ENCODE measurements around the gene ARID3A.

Gene ARID3A

GRCh38 chr19:995051-995827, 69.4 kb downstream of the ARID3A start:
- H3K4me1 ChIP-seq (ENCODE audit: control insufficient read depth, insufficient read depth, low read length) = peaks cover 18% of the 10 kb centered on the region
- no peaks in the 10 kb centered on the region for H3K9me3 ChIP-seq (ENCODE audit: control insufficient read depth, insufficient read depth, low read depth, low read length)
- peaks cover 18% of the 10 kb centered on the region for H3K36me3 ChIP-seq (ENCODE audit: control insufficient read depth, insufficient read depth, low read length)
- no peak overlapping the region for H3K4me3 ChIP-seq (ENCODE audit: low read depth, low read length)
- no peak overlapping the region for H3K27ac ChIP-seq (ENCODE audit: low read depth, low read length)
- H3K9ac ChIP-seq (ENCODE audit: low read length) = no peak overlapping the region
- peaks cover 45% of the 10 kb centered on the region for H3K27me3 ChIP-seq (ENCODE audit: control insufficient read depth, insufficient read depth, low read length)

- H3K4me3 ChIP-seq (ENCODE audit: low read depth, low read length) = peak overlapping the region; percentile 22; the same call in 1 of the 2 replicates
- no peak overlapping the region for H3K9ac ChIP-seq (ENCODE audit: low read length)
- H3K9me3 ChIP-seq (ENCODE audit: control insufficient read depth, insufficient read depth, low read depth, low read length) = no peaks in the 10 kb centered on the region
- H3K36me3 ChIP-seq (ENCODE audit: control insufficient read depth, insufficient read depth, low read length) = peaks cover 10% of the 10 kb centered on the region
- H3K27me3 ChIP-seq (ENCODE audit: control insufficient read depth, insufficient read depth, low read length) = peaks cover 53% of the 10 kb centered on the region
- peaks cover 9% of the 10 kb centered on the region for H3K4me1 ChIP-seq (ENCODE audit: control insufficient read depth, insufficient read depth, low read length)
- H3K27ac ChIP-seq (ENCODE audit: low read depth, low read length) = no peak overlapping the region
Observed at GRCh38 chr19:996051-996838, 70.4 kb downstream of the ARID3A start.

DNA sequence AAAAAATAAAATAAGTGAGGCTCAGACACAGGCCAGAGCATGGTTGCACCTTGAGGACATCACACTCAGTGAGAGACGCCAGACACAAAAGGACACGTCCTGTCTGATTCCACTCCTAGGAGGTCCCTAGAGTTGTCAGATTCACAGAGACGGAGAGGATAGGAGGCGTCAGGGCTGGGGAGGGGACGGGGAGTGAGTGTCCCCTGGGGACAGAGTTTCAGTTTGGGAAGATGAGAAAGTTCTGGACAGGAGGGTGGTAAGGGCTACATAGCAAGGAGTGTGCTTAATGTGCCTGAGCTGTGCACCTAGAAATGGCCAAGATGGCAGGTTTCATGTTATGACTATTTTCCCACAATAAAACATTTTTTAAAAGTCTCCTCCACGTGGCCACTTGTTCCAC, 72.2 kb downstream of the ARID3A start:
- H3K4me3 ChIP-seq (ENCODE audit: low read depth, low read length) = no peak overlapping the region
- no peak overlapping the region for H3K9ac ChIP-seq (ENCODE audit: low read length)
- H3K36me3 ChIP-seq (ENCODE audit: control insufficient read depth, insufficient read depth, low read length) = peaks cover 7% of the 10 kb centered on the region
- peaks cover 9% of the 10 kb centered on the region for H3K4me1 ChIP-seq (ENCODE audit: control insufficient read depth, insufficient read depth, low read length)
- no peaks in the 10 kb centered on the region for H3K9me3 ChIP-seq (ENCODE audit: control insufficient read depth, insufficient read depth, low read depth, low read length)
- peaks cover 62% of the 10 kb centered on the region for H3K27me3 ChIP-seq (ENCODE audit: control insufficient read depth, insufficient read depth, low read length)
- no peak overlapping the region for H3K27ac ChIP-seq (ENCODE audit: low read depth, low read length)

DNA sequence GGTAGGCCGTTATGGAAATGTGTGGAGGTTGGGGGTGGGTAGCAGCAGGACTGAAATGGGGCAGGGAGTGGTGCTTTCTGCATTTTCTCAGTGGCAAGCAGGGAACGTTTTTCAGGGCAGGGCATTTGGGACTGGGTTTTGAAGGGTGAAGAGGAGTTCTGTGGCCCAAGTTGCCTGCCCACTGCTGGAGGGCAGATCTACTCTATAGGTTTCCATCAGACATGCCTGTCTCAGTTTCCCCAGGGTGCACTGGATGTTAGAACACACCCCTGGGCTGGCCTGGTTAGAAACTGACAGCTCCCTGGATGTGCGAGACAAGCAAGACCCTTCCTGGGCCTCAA, 73.5 kb downstream of the ARID3A start:
- Histone ChIP-seq H3K9ac (ENCODE audit: low read length) (no peak overlapping the region), H3K27me3 (ENCODE audit: control insufficient read depth, insufficient read depth, low read length) (peaks cover 68% of the 10 kb centered on the region), H3K36me3 (ENCODE audit: control insufficient read depth, insufficient read depth, low read length) (no peaks in the 10 kb centered on the region; the same call in 1 of the 2 replicates), H3K27ac (ENCODE audit: low read depth, low read length) (no peak overlapping the region), H3K4me3 (ENCODE audit: low read depth, low read length) (no peak overlapping the region), H3K4me1 (ENCODE audit: control insufficient read depth, insufficient read depth, low read length) (peaks cover 9% of the 10 kb centered on the region), H3K9me3 (ENCODE audit: control insufficient read depth, insufficient read depth, low read depth, low read length) (no peaks in the 10 kb centered on the region)

GRCh38 chr19:1000095-1000494, 74.3 kb downstream of the ARID3A start, which contains the start of gene GRIN3B:
Gene GRIN3B (plus strand): TSS chr19:1000419. CDS start chr19:1000438, 19 bp downstream.
- Histone ChIP-seq H3K9ac (ENCODE audit: low read length) (no peak within 1 kb of the TSS), H3K27me3 (ENCODE audit: control insufficient read depth, insufficient read depth, low read length) (peaks cover 68% of the 10 kb centered on the region), H3K36me3 (ENCODE audit: control insufficient read depth, insufficient read depth, low read length) (no peaks in the 10 kb centered on the region; the same call in 1 of the 2 replicates), H3K27ac (ENCODE audit: low read depth, low read length) (no peak within 1 kb of the TSS), H3K4me3 (ENCODE audit: low read depth, low read length) (peak within 1 kb of the TSS; percentile 67), H3K4me1 (ENCODE audit: control insufficient read depth, insufficient read depth, low read length) (peaks cover 9% of the 10 kb centered on the region), H3K9me3 (ENCODE audit: control insufficient read depth, insufficient read depth, low read depth, low read length) (no peaks in the 10 kb centered on the region)

- no peak overlapping the region for H3K9ac ChIP-seq (ENCODE audit: low read length)
- peak overlapping the region; percentile 60 for H3K4me3 ChIP-seq (ENCODE audit: low read depth, low read length)
- no peaks in the 10 kb centered on the region for H3K36me3 ChIP-seq (ENCODE audit: control insufficient read depth, insufficient read depth, low read length)
- no peaks in the 10 kb centered on the region for H3K9me3 ChIP-seq (ENCODE audit: control insufficient read depth, insufficient read depth, low read depth, low read length)
- no peak overlapping the region for H3K27ac ChIP-seq (ENCODE audit: low read depth, low read length)
- H3K4me1 ChIP-seq (ENCODE audit: control insufficient read depth, insufficient read depth, low read length) = peaks cover 8% of the 10 kb centered on the region
- peaks cover 64% of the 10 kb centered on the region for H3K27me3 ChIP-seq (ENCODE audit: control insufficient read depth, insufficient read depth, low read length)
Observed at GRCh38 chr19:1000591-1001537, 75.0 kb downstream of the ARID3A start.

DNA sequence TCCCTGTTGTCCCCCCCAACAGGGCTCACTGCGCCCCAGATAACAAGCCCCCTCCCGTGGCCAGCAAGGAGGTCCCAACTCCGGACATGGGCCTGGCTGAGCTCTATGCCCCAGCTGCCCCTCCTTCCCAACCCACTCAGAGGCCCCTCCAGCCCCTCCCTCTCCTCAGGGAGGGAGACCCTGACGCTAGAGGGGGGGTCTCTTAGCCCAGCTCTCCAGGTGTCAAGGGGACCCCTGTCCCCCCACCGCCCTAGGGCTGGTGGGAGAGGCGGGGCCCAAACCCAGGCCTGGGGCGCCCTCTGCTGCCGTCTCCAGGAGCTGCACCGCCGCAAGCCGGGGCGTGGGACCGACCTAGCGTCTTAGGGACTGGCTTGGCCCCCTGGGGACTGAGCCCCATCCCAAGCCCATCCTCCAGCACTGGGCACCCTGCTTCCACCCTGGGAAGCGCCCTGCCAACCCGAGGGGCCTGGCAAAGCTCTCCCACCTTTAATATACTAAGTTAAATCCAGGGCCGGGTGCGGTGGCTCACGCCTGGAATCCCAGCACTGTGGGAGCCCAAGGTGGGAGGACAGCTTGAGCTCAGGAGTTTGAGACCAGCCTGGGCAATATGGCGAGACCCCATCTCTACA, 75.8 kb downstream of the ARID3A start:
- Histone ChIP-seq H3K27ac (ENCODE audit: low read depth, low read length) (no peak overlapping the region), H3K9me3 (ENCODE audit: control insufficient read depth, insufficient read depth, low read depth, low read length) (no peaks in the 10 kb centered on the region), H3K4me3 (ENCODE audit: low read depth, low read length) (peak overlapping the region; percentile 60), H3K9ac (ENCODE audit: low read length) (no peak overlapping the region), H3K27me3 (ENCODE audit: control insufficient read depth, insufficient read depth, low read length) (peaks cover 56% of the 10 kb centered on the region), H3K4me1 (ENCODE audit: control insufficient read depth, insufficient read depth, low read length) (0 out of 2 replicates have a peak, but pooled peaks cover under 1% of the 10 kb centered on the region), H3K36me3 (ENCODE audit: control insufficient read depth, insufficient read depth, low read length) (no peaks in the 10 kb centered on the region)

DNA sequence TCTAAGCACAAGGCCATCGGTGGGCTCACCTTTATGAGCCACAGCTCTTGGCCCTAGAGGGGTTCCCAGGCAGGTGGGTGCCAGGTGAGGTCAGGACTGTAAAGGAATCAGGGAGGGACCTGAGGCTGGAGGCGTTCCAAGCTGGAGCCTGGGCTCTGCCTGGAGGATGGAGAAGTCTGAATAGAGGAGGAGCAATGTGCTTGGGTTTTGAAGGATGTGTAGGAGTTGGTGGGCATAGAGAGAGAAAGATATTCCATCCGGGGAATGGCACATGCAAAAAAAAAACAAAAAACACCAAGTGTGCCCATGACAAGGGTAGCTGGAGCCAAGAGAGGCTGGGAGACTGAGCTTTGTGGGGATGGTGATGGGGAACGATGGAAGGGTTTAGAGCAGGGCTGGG, 76.8 kb downstream of the ARID3A start:
- Histone ChIP-seq H3K9me3 (ENCODE audit: control insufficient read depth, insufficient read depth, low read depth, low read length) (no peaks in the 10 kb centered on the region), H3K9ac (ENCODE audit: low read length) (no peak overlapping the region), H3K4me1 (ENCODE audit: control insufficient read depth, insufficient read depth, low read length) (no peaks in the 10 kb centered on the region), H3K36me3 (ENCODE audit: control insufficient read depth, insufficient read depth, low read length) (no peaks in the 10 kb centered on the region), H3K27me3 (ENCODE audit: control insufficient read depth, insufficient read depth, low read length) (peaks cover 48% of the 10 kb centered on the region), H3K27ac (ENCODE audit: low read depth, low read length) (no peak overlapping the region), H3K4me3 (ENCODE audit: low read depth, low read length) (no peak overlapping the region)

DNA sequence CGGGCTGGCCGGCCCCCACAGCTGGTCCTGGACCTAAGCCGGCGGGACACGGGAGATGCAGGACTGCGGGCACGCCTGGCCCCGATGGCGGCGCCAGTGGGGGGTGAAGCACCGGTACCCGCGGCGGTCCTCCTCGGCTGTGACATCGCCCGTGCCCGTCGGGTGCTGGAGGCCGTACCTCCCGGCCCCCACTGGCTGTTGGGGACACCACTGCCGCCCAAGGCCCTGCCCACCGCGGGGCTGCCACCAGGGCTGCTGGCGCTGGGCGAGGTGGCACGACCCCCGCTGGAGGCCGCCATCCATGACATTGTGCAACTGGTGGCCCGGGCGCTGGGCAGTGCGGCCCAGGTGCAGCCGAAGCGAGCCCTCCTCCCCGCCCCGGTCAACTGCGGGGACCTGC, 77.4 kb downstream of the ARID3A start:
- H3K9ac ChIP-seq (ENCODE audit: low read length) = no peak overlapping the region
- peaks cover under 1% of the 10 kb centered on the region; the same call in 1 of the 2 replicates for H3K36me3 ChIP-seq (ENCODE audit: control insufficient read depth, insufficient read depth, low read length)
- H3K4me3 ChIP-seq (ENCODE audit: low read depth, low read length) = no peak overlapping the region
- no peaks in the 10 kb centered on the region for H3K4me1 ChIP-seq (ENCODE audit: control insufficient read depth, insufficient read depth, low read length)
- no peak overlapping the region for H3K27ac ChIP-seq (ENCODE audit: low read depth, low read length)
- H3K9me3 ChIP-seq (ENCODE audit: control insufficient read depth, insufficient read depth, low read depth, low read length) = no peaks in the 10 kb centered on the region
- peaks cover 41% of the 10 kb centered on the region for H3K27me3 ChIP-seq (ENCODE audit: control insufficient read depth, insufficient read depth, low read length)

DNA sequence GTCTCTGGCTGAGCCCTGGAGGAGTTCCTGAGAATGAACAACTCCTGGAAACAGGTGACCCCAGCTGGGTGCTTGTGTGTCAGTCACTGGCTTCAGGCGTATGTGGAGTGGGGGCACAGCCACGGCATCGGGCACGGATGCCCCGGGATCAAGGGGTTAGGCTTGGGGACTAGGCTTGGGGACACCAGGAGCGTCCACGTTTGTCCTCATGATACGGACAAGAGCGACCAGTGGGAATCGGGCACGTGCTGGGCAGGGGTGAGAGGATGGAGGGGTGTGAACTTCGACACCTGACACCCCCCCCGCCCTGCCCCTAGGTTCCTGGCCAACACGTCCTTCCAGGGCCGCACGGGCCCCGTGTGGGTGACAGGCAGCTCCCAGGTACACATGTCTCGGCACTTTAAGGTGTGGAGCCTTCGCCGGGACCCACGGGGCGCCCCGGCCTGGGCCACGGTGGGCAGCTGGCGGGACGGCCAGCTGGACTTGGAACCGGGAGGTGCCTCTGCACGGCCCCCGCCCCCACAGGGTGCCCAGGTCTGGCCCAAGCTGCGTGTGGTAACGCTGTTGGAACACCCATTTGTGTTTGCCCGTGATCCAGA, 78.5 kb downstream of the ARID3A start:
- Histone ChIP-seq H3K9me3 (ENCODE audit: control insufficient read depth, insufficient read depth, low read depth, low read length) (no peaks in the 10 kb centered on the region), H3K27ac (ENCODE audit: low read depth, low read length) (no peak overlapping the region), H3K4me1 (ENCODE audit: control insufficient read depth, insufficient read depth, low read length) (no peaks in the 10 kb centered on the region), H3K36me3 (ENCODE audit: control insufficient read depth, insufficient read depth, low read length) (peaks cover 6% of the 10 kb centered on the region), H3K27me3 (ENCODE audit: control insufficient read depth, insufficient read depth, low read length) (peaks cover 31% of the 10 kb centered on the region), H3K4me3 (ENCODE audit: low read depth, low read length) (no peak overlapping the region), H3K9ac (ENCODE audit: low read length) (no peak overlapping the region)
